Panc1 (cell line): ENCODE data around the gene COMTD1.
"Not testable (repeated sequence)": the region's sequence is repeated elsewhere in the genome, so short reads cannot be mapped to it uniquely, and the experiment has no call there.

Source experiments
- CTCF ChIP-seq: fragments of 450-650 bp; IDR thresholded peaks from 2 replicates; pipeline ENCODE4 v1.5.1; 2017; ENCODE audit warnings: mild to moderate bottlenecking
- SIN3A ChIP-seq: IDR thresholded peaks from 2 replicates; pipeline ENCODE4 v1.6.1; 2012; ENCODE audit warnings: low read depth, mild to moderate bottlenecking, low read length, moderate library complexity, borderline replicate concordance; ENCODE audit not compliant: insufficient read depth

- TF ChIP-seq CTCF, SIN3A: not testable (repeated sequence)
These were observed 47.2 kb downstream of the COMTD1 start for GRCh38 chr10:75188522-75188921.
